ENCODE results near the gene SLC12A7. TPM values are rescaled to one million over a fixed set of nuclear protein-coding genes. Genes with fewer than 3 reads are reported as not detected.
A peak's percentile ranks its signal among the peaks of the same experiment; 100 is the strongest.

SLC12A7 gene
- total and polyA plus RNA-seq, 2 of the 13 experiments (the other 11 are each of a cell fraction or from before 2014, with no cell fraction given), result 14.0 to 18.5 TPM

GRCh38 chr5:1078206-1078605, 33.7 kb downstream of the SLC12A7 start:
- Histone ChIP-seq H3K9me3 (ENCODE audit: low read length) (no peaks in the 10 kb centered on the region), H4K20me1 (ENCODE audit: insufficient read depth, low read length) (no peaks in the 10 kb centered on the region), H3K4me1 (ENCODE audit: insufficient read depth, low read length) (no peaks in the 10 kb centered on the region), H3K4me2 (ENCODE audit: low read depth, low read length) (no peak overlapping the region), H3K4me3 (replicated peaks in 1 of 3; ENCODE audit: insufficient read depth in 1 of 3, low read depth in 2 of 3, low read length in 3 of 3) (no peak overlapping the region), H3K27ac (ENCODE audit: extremely low read length, insufficient read depth, low read length) (no peak overlapping the region), H2AFZ (ENCODE audit: low read length) (no peak overlapping the region), H3K79me2 (ENCODE audit: insufficient read depth, low read length) (no peaks in the 10 kb centered on the region), H3K9ac (ENCODE audit: insufficient read depth, low read depth, low read length) (no peak overlapping the region), H3K36me3 (replicated peaks in 1 of 2; ENCODE audit: control insufficient read depth in 1 of 2, insufficient read depth in 2 of 2, low read length in 2 of 2) (peaks cover 19 to 59% of the 10 kb centered on the region in 2 experiments; a peak in 4 of 5 replicates), H3K27me3 (ENCODE audit: control insufficient read depth in 1 of 2, insufficient read depth in 2 of 2, low read length in 2 of 2) (no peaks in the 10 kb centered on the region)
- 100% methylated on average over 5 of the region's 13 CpGs for WGBS (ENCODE audit: low lambda C conversion rate)
- no peak for TF ChIP-seq ATRX (CRISPR knock-in tag; IDR thresholded peaks at IDR 0.05; ENCODE audit: borderline replicate concordance)
- peak; percentile 21 for TF ChIP-seq RBM22 (optimal IDR thresholded peaks at IDR 0.05; ENCODE audit: low read length)
- CTCF ChIA-PET (ENCODE audit: low intra/inter-chr PET ratio, low total read pairs), result no interaction called here
- no peak for FAIRE-seq
- no peak for ATAC-seq
- DNase-seq (ENCODE audit: low spot score), result no peak
- POLR2A ChIA-PET, result no interaction called here
- in situ Hi-C loops (cut with HindIII; ENCODE audit: extremely low pct_ligation_motif_present, low pct_unique_long_range_greater_than_20kb) (no loop called here), intact Hi-C loops (cut with micrococcal nuclease; ENCODE audit: unreplicated experiment) (no loop called here)
- BruUV-seq (replicated peaks), result no TSS peak

- no peak for FAIRE-seq
- CTCF ChIA-PET (ENCODE audit: low intra/inter-chr PET ratio, low total read pairs), result no interaction called here
Observed at GRCh38 chr5:1077491-1078020, 34.3 kb downstream of the SLC12A7 start.

More at GRCh38 chr5:1077491-1078020, 34.3 kb downstream of the SLC12A7 start:
- Histone ChIP-seq H3K4me1 (ENCODE audit: insufficient read depth, low read length) (no peaks in the 10 kb centered on the region), H2AFZ (ENCODE audit: low read length) (no peak overlapping the region), H3K9me3 (ENCODE audit: low read length) (no peaks in the 10 kb centered on the region), H3K4me3 (replicated peaks in 1 of 3; ENCODE audit: insufficient read depth in 1 of 3, low read depth in 2 of 3, low read length in 3 of 3) (no peak overlapping the region), H3K36me3 (replicated peaks in 1 of 2; ENCODE audit: control insufficient read depth in 1 of 2, insufficient read depth in 2 of 2, low read length in 2 of 2) (peaks cover 19 to 58% of the 10 kb centered on the region in 2 experiments; a peak in 4 of 5 replicates), H4K20me1 (ENCODE audit: insufficient read depth, low read length) (no peaks in the 10 kb centered on the region), H3K9ac (ENCODE audit: insufficient read depth, low read depth, low read length) (no peak overlapping the region), H3K4me2 (ENCODE audit: low read depth, low read length) (no peak overlapping the region), H3K27me3 (ENCODE audit: control insufficient read depth in 1 of 2, insufficient read depth in 2 of 2, low read length in 2 of 2) (no peaks in the 10 kb centered on the region), H3K27ac (ENCODE audit: extremely low read length, insufficient read depth, low read length) (no peak overlapping the region), H3K79me2 (ENCODE audit: insufficient read depth, low read length) (no peaks in the 10 kb centered on the region)
- no TSS peak for BruUV-seq (replicated peaks)
- in situ Hi-C loops (cut with HindIII; ENCODE audit: extremely low pct_ligation_motif_present, low pct_unique_long_range_greater_than_20kb), result no loop called here
- TF ChIP-seq RBFOX2 (IDR thresholded peaks at IDR 0.05; ENCODE audit: low read depth, low read length) (peak; percentile 45), AFF4 (CRISPR knock-in tag; IDR thresholded peaks at IDR 0.05) (no peak), SOX6 (IDR thresholded peaks at IDR 0.05) (no peak), SOX6 (CRISPR knock-in tag; IDR thresholded peaks at IDR 0.05) (no peak), AGO2 (optimal IDR thresholded peaks at IDR 0.05; ENCODE audit: low read depth, low read length) (peak; percentile 83)
- ATAC-seq, result no peak
- intact Hi-C loops (cut with micrococcal nuclease; ENCODE audit: unreplicated experiment), result no loop called here
- POLR2A ChIA-PET, result no interaction called here
- 97% methylated on average over 11 of the region's 27 CpGs for WGBS (ENCODE audit: low lambda C conversion rate)
- no peak for DNase-seq (ENCODE audit: low spot score)
